Smooth muscle cell (in vitro differentiated cells): ENCODE results near the gene GRID2. TPM values are rescaled to one million over a fixed set of nuclear protein-coding genes. Genes with fewer than 3 reads are reported as not detected.
"Not testable (repeated sequence)": the region's sequence is repeated elsewhere in the genome, so short reads cannot be mapped to it uniquely, and the experiment has no call there.

Experiments used
- DNase-seq: peaks from one replicate; lab custom pipeline; 2025; ENCODE audit not compliant: unreplicated experiment; lab: John Stamatoyannopoulos, UW
- H2AFZ ChIP-seq: fragments of 200-600 bp; sonication (generic); 2 replicates; pipeline ENCODE4 v1.6.0; 2016; ENCODE audit warnings: antibody characterized with exemption, low read depth, mild to moderate bottlenecking
- H3F3A ChIP-seq: fragments of 200-600 bp; sonication (generic); 2 replicates; pipeline ENCODE4 v1.6.0; 2017; ENCODE audit warnings: antibody characterized with exemption, low read depth
- H3K27ac ChIP-seq: fragments of 200-600 bp; sonication (generic); 2 replicates; pipeline ENCODE4 v1.5.1; 2016; ENCODE audit warnings: low read depth, mild to moderate bottlenecking
- H3K27me3 ChIP-seq: fragments of 200-600 bp; sonication (generic); 2 replicates; pipeline ENCODE4 v1.6.1; 2016; ENCODE audit warnings: low read depth, mild to moderate bottlenecking
- H3K36me3 ChIP-seq: fragments of 200-600 bp; sonication (generic); 2 replicates; pipeline ENCODE4 v1.5.1; 2016; ENCODE audit warnings: low read depth
- H3K4me1 ChIP-seq: fragments of 200-600 bp; sonication (generic); 2 replicates; pipeline ENCODE4 v1.5.1; 2016; ENCODE audit warnings: low read depth
- H3K4me2 ChIP-seq: fragments of 200-600 bp; sonication (generic); 2 replicates; pipeline ENCODE4 v1.6.0; 2016; ENCODE audit warnings: mild to moderate bottlenecking
- H3K4me3 ChIP-seq: fragments of 200-600 bp; sonication (generic); 2 replicates; pipeline ENCODE4 v1.5.1; 2016; ENCODE audit warnings: mild to moderate bottlenecking
- H3K79me2 ChIP-seq: fragments of 200-600 bp; sonication (generic); 2 replicates; pipeline ENCODE4 v1.6.0; 2016; ENCODE audit warnings: low read depth, mild to moderate bottlenecking
- H3K9ac ChIP-seq: fragments of 200-600 bp; sonication (generic); 2 replicates; pipeline ENCODE4 v1.6.0; 2016; ENCODE audit warnings: low read depth
- H3K9me3 ChIP-seq: fragments of 200-600 bp; sonication (generic); replicated peaks from 2 replicates; pipeline ENCODE4 v1.5.1; 2016; ENCODE audit warnings: low read depth
- H4K20me1 ChIP-seq: fragments of 200-600 bp; sonication (generic); 2 replicates; pipeline ENCODE4 v1.6.0; 2016; ENCODE audit warnings: low read depth
- CTCF ChIP-seq: fragments of 200-600 bp; sonication (generic); IDR thresholded peaks from 2 replicates; pipeline ENCODE4 v1.5.1; 2017; ENCODE audit warnings: borderline replicate concordance, mild to moderate bottlenecking, antibody characterized with exemption; ENCODE audit not compliant: insufficient read depth, poor library complexity, severe bottlenecking
- WGBS: methylation state at CpG from one replicate; pipeline ENCODE4 v1.1.7; 2016; ENCODE audit warnings: low lambda C conversion rate; 5-methylcytosine and 5-hydroxymethylcytosine counted together
- polyA plus RNA-seq: library from polyadenylated mRNA; unstranded; fragments of >200 nt; fragmentation: Nextera tagmentation; extraction: Ambion mirVana; gene quantifications from 2 replicates; pipeline ENCODE4 v1.2.1, GENCODE V29; 2016
- total RNA-seq: library from RNA; depleted of rRNA; stranded (reverse); fragments of >200 nt; gene quantifications from 2 replicates; pipeline ENCODE4 v1.2.3, GENCODE V29; 2014

The GRID2 gene
- total and polyA plus RNA-seq, 2 experiments from 2014 or later = 1.2 TPM; not detected in 1

- Histone ChIP-seq H3K79me2 (no peaks in the 10 kb centered on the region), H2AFZ (no peak overlapping the region), H3K4me1 (no peaks in the 10 kb centered on the region), H3K4me3 (no peak overlapping the region), H4K20me1 (no peaks in the 10 kb centered on the region), H3K36me3 (no peaks in the 10 kb centered on the region), H3K9me3 (no peaks in the 10 kb centered on the region), H3F3A (no peaks in the 10 kb centered on the region), H3K27ac (no peak overlapping the region), H3K27me3 (peaks cover 27% of the 10 kb centered on the region), H3K4me2 (no peak overlapping the region), H3K9ac (no peak overlapping the region)
- 60% methylated on average over 1 of the region's 1 CpG for WGBS
- DNase-seq = no peak
- no peak for TF ChIP-seq CTCF
Measured at GRCh38 chr4:92447255-92447905, 143.6 kb downstream of the GRID2 start.

- not testable (repeated sequence) for DNase-seq, H3K4me1 ChIP-seq, H3K36me3 ChIP-seq, H4K20me1 ChIP-seq, H3K4me2 ChIP-seq, H3K9ac ChIP-seq, H3K27ac ChIP-seq, H3K9me3 ChIP-seq, H3K4me3 ChIP-seq, H3K79me2 ChIP-seq, H2AFZ ChIP-seq, H3F3A ChIP-seq
- H3K27me3 ChIP-seq = peaks cover 21% of the 10 kb centered on the region
- WGBS = 93% methylated on average over 5 of the region's 5 CpGs
Measured at GRCh38 chr4:92448176-92448575, 144.4 kb downstream of the GRID2 start.

- Histone ChIP-seq H4K20me1 (no peaks in the 10 kb centered on the region), H3K9me3 (no peaks in the 10 kb centered on the region), H3K79me2 (no peaks in the 10 kb centered on the region), H3K27me3 (peaks cover under 1% of the 10 kb centered on the region), H3K4me1 (no peaks in the 10 kb centered on the region), H3K36me3 (no peaks in the 10 kb centered on the region), H3K4me2 (no peak overlapping the region), H2AFZ (no peak overlapping the region), H3K27ac (no peak overlapping the region), H3F3A (no peaks in the 10 kb centered on the region), H3K9ac (no peak overlapping the region), H3K4me3 (no peak overlapping the region)
- no peak for TF ChIP-seq CTCF
- no peak for DNase-seq
Measured at GRCh38 chr4:92450694-92451093, 146.9 kb downstream of the GRID2 start.

- no peak for TF ChIP-seq CTCF
- no peak overlapping the region for H3K9ac ChIP-seq
- no peak overlapping the region for H3K4me2 ChIP-seq
- no peak overlapping the region for H2AFZ ChIP-seq
- H3K4me1 ChIP-seq = no peaks in the 10 kb centered on the region
- H3K79me2 ChIP-seq = no peaks in the 10 kb centered on the region
- no peaks in the 10 kb centered on the region for H3K36me3 ChIP-seq
- no peak overlapping the region for H3K27ac ChIP-seq
- H3K4me3 ChIP-seq = no peak overlapping the region
- no peaks in the 10 kb centered on the region for H3F3A ChIP-seq
- no peaks in the 10 kb centered on the region for H3K9me3 ChIP-seq
- no peaks in the 10 kb centered on the region for H4K20me1 ChIP-seq
- no peaks in the 10 kb centered on the region for H3K27me3 ChIP-seq
- DNase-seq = no peak
Measured at GRCh38 chr4:92451782-92452181, 148.0 kb downstream of the GRID2 start.

- H3K27me3 ChIP-seq, H3K79me2 ChIP-seq, H3K4me3 ChIP-seq, H3K36me3 ChIP-seq, H2AFZ ChIP-seq, H3F3A ChIP-seq, H3K4me2 ChIP-seq, H3K27ac ChIP-seq, H3K9me3 ChIP-seq, H3K4me1 ChIP-seq, H3K9ac ChIP-seq, H4K20me1 ChIP-seq, DNase-seq: not testable (repeated sequence)
- WGBS = 88% methylated on average over 2 of the region's 2 CpGs
Measured at GRCh38 chr4:92452383-92452782, 148.6 kb downstream of the GRID2 start.
